OCI-M2 (cell line): ENCODE results near the gene CDCA3.
"Not testable (repeated sequence)": the region's sequence is repeated elsewhere in the genome, so short reads cannot be mapped to it uniquely, and the experiment has no call there.

Experiments used
- DNase-seq: peaks from one replicate; lab custom pipeline; 2025; ENCODE audit not compliant: unreplicated experiment; lab: John Stamatoyannopoulos, UW

The CDCA3 gene

DNA sequence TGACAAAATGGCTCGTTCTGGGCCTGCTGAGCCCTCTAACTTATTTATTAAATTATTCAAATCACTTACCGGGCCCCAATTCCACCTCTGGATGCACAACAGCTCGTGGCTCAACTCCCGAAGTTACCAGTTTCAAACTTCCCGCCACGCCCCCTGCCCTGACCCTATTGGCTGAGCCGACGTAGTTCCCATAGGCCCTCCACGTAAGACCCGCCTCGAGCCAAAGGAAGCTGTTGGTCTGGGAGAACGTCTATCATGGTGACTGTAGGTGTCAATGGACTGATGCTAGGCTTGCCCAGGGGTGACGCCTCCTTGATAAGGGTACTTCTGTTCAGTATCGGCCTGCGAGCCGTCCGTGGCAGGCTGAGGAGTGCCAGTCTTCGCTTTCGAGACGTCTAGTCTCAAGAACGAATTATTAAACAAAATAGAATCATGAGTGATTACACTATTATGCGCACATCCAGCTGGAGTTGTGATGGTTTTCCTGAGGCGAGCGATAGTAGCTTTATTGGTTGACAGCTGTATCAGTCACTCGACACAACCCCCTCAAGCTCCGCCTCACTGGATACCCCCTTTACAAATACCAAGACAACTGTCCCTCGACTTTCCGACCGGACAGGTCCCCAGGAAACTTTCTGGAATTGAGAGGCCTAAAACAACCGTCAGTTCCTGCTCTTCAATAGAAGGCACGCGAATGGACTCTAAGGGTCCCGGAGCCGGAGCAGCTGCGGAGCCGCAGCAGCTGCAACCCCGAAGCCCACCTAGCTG, at the start of gene CDCA3:
TSS of gene CDCA3 (minus strand) at position 134 of the 768 bp plus-strand sequence. CDS start 334 bp downstream, outside the sequence.
- DNase-seq = peak; percentile 66

DNA sequence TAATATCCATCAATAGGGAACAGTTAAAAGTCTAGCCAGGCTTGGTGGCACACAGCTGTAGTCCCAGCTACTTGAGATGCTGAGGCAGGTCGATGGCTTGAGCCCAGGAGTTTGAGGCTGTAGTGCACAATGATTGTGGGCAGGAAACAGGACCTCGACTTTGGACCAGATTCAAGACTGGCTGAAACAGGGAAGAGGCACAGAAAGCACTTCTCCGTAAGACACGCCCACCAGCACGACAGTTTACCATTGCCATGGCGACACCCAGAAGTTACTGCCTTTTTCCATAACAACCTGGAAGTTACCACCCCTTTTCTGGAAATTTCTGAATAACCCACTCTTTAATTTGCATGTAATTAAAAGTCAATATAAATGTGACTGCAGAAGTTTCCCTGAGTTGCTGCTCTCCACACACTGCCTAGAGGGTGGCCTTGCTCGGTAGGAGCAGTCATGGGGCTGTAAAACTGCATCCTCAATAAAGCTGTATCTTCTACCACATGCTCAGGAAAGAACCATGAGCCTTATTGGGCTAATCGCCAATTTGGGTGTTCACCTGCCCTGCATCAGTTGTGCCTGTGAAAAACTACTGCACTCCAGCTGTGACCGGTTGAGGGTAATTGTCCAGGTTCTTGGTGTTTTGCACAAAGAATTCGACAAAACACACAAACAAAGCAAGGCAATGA, 48.9 kb upstream of the CDCA3 start:
- no peak for DNase-seq

DNA sequence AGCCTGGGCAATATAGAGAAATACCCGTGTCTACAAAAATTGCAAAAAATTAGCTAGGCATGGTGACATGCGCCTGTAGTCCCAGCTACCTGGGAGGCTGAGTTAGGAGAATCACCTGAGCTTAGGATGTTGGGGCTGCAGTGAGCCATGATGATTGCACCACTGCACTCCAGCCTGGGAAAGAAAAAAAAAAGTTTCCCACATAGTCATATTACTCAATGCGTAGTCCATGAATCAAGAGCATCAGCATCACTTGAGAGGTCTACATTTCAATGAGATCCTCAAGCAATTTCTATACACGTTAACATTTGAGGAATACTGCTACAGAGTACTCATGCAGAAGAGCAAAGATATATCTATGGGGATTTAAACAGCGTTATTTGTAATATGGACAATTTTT, 48.3 kb upstream of the CDCA3 start:
- no peak for DNase-seq

DNA sequence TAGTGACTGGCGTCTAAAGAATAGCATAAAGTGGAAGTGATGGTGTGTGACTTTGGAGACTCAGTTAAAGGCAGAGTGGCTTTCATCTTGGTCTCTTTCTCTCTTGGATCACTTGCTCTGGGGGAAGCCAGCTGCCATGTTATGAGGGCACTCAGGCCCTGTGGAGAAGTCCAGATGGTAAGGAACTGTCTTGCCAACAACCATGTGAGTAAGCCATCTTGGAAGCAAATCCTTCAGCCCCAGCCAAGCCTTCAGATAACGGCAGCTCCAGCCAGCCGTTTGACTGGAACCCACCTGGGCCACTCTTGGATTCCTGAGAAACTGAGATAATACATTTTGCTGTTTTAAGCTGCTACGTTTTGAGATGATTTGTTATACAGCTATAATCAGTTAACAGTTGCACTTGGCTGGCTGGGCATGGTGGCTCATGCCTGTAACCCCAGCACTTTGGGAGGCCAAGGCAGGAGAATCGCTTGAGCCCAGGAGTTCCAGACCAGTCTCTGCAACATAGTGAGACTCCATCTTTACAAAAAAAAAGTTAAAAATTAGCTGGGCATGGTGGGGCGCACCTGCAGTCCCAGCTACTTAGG, 45.9 kb upstream of the CDCA3 start:
- DNase-seq = no peak

DNA sequence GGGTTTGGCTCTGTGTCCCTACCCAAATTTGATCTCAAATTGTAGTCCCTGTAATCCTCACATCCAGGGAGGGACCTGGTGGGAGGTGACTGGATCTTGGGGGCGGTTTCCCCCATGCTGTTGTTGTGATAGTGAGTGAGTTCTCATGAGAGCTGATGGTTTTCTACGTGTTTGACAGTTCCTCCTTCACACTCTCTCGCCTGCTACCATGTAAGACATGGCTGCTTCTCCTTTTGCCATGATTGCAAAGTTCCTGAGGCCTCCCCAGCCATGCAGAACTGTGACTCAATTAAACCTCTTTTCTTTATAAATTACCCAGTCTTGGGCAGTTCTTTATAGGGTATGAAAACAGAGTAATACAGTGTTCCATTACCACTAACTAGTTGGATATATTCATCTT, 43.2 kb upstream of the CDCA3 start:
- DNase-seq = no peak

DNA sequence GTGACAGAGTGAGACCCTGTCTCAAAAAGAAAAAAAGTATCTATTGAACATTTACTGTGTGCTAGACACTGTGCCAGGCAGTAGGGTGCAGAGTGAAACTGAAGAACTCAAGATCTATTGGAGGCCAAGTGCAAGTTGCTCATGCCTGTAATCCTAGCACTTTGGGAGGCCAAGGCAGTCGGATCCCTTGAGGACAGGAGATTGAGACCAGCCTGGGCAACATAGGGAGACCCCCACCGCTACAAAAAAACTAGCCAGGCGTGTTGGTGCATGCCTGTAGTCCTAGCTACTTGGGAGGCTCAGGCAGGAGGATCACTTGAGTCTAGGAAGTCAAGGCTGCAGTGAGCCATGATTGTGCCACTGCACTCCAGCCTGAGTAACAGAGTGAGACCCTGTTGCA, 41.6 kb upstream of the CDCA3 start:
- not testable (repeated sequence) for DNase-seq

DNA sequence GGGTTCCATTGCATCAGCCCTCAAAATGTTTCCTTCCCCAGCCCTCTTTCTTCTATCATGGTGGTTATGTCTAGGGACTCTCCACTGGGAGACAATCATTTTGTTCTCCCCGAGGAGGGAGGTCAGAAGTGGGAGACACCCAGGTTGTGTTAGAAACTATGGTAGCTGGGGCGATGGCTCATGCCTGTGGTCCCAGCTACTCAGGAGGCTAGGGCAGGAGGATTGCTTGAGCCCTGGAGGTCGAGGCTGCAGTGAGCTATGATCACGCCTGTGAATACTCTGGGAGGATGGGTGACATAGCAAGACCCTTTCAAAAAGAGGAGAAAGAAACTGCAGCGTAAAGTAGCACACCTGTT, 40.5 kb upstream of the CDCA3 start:
- no peak for DNase-seq

DNA sequence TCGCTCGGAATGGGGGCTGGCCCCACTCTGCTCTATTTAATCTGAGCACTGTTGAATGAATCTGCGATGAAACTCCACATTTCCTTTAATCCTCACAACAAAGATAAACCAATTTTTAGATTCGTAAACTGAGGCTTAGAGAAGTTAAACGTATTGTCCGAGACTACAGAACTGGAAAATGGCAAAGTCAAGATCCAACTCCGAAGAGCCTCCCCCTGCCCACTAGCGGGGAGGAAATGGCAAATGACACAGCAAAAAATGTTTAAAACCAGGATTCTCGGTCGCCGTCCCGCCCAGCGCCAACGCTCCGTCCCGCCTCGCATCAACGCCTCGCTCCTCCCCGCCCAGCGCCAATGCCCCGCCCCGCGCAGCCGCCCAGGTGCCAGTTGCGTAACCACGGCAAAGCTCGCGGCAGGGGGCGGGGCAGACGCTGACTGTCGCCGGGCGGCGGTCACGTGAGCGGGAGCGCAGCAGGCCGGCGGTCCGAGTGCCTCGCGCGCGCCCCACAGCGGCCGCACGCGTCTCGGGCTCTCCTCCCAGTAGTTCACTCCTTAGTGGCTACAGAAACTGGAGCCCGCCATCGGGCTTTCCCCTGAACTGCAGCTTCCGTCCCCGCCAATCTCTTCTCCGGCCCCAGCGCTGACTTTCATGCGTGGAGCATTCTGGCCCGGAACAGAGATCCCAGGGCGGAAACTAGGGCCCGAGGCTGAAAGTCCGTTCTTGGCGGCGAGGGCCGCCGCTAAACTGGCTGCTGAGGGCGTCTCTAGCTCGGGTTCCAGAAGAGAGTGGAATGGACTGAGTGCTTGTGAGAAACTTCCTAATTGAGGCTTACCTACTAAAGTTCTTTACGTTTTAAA, 39.9 kb upstream of the CDCA3 start:
- peak; percentile 51 for DNase-seq

DNA sequence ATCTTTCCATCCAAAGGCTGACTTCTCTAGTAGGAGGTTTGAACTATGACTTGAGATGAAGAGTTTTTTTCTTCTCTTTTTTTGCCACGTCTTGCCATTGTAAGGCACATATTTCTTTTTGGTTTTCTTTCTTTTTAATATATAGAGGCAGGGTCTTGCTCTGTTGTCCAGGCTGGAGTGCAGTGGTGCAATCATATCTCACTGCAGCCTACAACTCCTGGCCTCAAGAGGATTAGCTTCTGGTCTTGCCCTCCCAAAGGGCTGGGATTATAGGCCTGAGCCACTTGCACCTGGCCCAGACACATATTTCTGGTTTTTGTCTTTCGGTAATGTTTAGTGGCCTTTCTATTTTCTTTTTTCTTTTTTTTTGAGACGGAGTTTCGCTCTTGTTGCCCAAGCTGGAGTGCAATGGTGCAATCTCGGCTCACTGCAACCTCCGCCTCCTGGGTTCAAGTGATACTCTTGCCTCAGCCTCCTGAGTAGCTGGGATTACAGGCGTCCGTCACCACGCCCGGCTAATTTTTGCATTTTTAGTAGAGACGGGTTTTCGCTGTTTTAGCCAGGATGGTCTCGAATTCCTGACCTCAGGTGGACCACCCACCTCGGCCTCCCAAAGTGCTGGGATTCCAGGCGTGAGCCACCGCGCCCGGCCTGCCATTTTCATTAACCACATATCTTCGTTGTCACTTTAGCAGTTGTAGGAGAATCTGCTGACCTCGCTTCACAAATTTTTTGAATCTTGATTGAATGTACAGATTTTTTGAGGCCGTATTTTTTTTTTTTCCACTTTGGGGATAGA, 38.9 kb upstream of the CDCA3 start:
- DNase-seq = not testable (repeated sequence)

DNA sequence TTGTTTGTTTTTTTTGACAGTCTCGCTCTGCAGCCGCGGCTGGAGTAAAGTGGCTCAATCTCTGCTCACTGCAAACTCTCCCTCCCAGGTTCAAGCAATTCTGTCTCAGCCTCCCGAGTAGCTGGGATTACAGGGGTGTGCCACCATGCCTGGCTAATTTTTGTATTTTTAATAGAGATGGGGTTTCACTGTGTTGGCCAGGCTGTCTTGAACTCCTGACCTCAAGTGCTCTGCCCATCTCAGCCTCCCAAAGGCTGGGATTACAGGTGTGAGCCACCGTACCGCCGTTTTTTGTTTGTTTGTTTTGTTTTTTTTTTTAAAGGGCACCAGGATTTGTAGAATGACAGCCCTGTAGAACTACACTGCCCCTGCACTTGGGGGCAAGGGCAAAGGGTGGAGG, 37.7 kb upstream of the CDCA3 start:
- not testable (repeated sequence) for DNase-seq

DNA sequence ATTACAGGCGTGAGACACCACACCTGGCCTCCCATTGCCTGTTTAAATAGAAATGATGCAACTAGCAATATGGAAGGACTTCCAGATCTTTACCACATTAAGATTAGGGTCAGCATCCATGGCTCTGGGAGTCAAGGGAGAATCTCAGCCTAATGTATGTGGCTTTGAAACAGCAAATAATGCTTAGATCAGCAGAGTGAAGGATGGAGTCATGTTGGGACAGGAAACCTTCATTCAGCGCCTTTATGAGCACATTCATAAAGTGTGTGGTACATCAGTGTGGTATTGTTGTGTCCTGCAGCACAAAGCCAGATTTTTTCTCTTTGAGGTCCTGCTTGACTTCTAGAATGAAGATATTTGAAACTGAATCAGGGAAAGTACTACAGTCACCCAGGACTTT, 37.3 kb upstream of the CDCA3 start:
- no peak for DNase-seq

DNA sequence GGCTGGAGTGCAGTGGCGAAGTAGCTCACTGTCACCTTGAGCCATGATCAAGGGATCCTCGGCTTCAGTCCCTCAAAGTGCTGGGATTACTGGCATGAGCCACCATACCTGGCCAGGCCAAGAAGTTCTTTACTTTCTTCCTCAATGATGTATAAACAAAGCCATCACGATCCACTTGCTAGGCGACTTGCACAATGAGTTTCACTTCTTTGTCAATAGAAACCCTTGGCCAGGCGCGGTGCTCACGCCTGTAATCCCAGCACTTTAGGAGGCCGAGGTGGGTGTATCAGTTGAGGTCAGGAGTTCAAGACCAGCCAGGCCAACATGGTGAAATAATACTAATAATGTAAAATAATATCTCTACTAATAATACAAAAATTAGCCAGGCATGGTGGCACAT, 36.4 kb upstream of the CDCA3 start:
- no peak for DNase-seq

DNA sequence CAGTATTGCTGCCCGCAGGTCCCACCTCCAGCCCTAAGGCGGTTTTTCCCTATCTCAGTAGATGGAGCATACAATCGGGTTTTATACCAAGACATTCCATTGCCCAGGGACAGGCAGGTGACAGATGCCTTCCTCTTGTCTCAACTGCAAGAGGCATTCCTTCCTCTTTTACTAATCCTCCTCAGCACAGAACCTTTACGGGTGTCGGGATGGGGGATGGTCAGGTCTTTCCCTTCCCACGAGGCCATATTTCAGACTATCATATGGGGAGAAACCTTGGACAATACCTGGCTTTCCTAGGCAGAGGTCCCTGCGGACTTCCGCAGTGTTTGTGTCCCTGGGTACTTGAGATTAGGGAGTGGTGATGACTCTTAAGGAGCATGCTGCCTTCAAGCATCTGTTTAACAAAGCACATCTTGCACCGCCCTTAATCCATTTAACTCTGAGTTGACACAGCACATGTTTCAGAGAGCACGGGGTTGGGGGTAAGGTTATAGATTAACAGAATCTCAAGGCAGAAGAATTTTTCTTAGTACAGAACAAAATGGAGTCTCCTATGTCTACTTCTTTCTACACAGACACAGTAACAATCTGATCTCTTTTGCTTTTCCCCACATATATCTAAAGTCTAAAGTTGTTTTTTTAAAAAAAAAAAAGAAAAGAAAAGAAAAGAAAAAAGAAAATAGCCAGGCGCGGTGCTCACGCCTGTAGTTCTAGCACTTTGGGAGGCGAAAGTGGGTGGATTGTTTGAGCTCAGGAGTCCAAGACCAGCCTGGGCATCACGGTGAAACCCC, 35.3 kb upstream of the CDCA3 start:
- DNase-seq = not testable (repeated sequence)

DNA sequence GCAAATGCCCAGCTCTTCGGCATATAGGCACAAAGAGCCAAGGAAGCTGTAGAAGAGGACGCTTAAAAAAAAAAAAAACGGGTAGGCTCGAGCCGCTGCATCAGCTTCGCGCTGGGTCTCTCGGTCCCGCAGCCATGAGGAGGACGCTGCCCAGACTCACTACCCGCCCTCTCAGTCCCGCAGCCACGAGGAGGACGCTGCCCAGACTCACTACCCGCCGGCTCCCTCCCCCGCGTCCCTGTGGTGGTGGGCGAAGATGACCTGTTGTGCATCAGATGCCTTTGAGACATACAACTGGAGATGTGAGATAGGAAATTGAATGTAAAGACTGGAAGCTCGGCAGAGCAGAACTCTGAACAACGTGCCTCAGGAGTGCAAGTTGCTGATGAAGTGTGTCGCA, 33.5 kb upstream of the CDCA3 start:
- no peak for DNase-seq

DNA sequence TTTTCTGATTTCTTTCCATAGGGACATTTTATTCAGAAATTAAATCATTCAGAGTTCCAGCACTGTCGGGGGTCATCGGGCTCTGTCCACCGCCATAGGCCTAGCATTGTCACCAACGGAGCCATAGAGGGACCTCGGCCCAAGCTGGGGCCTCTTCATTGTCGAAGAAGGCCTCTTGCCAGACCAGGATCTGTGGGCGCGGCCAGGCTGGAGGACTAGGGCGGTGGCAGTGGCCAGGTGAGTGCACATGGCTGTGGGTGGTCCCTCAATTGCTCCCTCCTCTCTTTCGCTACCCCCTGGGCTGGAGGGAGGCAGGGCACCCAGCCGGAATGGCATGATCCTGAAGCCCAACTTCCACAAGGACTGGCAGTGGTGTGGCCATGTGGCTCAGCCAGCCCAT, 32.6 kb upstream of the CDCA3 start:
- DNase-seq = no peak

DNA sequence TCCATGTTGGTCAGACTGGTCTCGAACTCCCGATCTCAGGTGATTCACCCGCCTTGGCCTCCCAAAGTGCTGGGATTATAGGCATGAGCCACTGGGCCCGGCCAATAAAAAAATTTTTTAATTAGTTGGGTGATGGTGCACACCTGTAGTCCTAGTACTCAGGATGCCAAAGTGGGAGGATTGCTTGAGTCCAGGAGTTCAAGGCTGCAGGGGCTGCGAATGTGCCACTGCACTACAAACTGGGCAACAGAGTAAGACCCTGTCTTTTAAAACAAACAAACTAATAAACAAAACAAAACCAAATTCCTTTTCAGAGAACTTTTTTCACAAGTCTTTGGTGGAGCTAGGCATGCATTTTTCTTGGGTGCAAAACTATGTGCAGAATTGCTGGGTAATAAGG, 32.2 kb upstream of the CDCA3 start:
- DNase-seq = no peak

DNA sequence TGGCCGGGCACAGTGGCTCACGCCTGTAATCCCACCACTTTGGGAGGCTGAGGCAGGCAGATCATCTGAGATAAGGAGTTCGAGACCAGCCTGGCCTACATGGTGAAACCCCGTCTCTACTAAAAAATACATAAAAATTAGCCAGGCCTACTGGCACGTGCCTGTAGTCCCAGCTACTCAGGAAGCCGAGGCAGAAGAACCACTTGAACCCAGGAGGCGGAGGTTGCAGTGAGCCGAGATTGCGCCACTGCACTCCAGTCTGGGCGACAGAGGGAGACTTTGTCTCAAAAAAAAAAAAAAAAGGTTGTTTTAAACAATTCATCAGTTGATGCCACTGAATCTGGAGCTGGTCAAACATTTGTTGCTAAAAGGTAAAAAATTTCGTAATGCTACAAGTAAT, 28.7 kb upstream of the CDCA3 start:
- not testable (repeated sequence) for DNase-seq

DNA sequence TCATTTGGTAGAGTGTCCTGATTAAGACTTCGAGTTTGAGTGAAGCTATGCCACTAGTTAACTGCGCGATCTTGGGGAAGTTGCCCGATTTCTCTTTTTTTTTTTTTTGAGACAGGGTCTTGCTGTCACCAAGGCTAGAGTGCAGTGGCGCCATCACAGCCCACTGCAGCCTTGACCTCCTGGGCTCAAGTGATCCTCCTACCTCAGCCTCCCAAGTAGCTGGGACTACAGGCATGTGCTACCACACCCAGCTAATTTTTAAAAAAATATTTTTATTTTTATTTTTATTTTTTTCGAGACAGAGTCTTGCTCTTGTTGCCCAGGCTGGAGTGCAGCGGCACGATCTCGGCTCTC, 22.9 kb upstream of the CDCA3 start:
- not testable (repeated sequence) for DNase-seq

DNA sequence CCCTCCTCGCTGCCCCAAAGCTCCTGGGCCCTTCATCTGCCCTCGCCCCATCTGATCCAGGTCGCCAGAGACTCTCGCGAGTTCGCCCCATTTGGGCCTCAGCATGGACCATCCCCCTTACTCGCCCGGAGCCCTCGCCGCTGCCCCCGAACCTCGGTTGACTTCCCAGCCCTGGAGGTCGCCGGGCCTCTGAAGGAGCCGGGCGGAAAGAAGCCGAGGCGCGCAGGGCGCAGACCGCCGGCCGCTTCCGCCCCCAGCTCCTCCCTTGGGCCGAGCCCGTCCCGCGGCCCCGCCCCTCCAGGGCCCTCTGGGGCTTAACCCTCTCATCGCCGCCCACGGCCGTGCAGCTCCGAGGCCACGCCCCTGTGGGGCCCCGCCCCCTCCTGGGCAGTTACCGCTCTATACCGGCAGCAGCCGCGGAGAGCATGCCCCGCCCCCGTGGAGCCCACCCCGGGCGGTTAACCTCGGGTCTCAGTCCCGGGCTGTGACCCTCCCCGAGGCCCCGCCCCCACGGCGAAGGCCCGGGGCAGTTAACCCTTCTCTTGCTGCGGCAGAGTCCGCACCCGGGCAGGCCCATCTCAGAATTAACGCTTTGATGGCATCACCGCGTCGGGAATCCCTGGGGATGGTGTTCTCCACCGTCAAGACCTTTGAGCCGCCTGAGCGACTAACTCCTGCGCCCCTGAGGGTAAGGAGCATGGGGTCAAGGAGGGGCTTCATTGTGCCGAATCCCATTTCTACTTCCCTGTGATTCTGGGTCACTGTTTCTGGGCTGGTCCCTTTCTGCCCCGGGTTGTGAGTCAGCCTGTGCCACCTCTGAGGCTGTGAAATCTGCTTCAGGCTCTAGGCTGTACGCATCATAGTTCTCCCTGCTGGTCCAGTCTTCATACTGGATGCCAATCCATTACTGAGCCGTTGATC, 22.3 kb upstream of the CDCA3 start, which contains the start of gene SPSB2:
TSS of gene SPSB2 (minus strand) at position 210 of the 921 bp plus-strand sequence. CDS start 402 bp downstream, outside the sequence.
- DNase-seq = peak; percentile 92
